NCI-H524 treated with DMSO at 0.1 percent for 48 hours (cell line): ENCODE data around the gene NTS.
A peak's percentile ranks its signal among the peaks of the same experiment; 100 is the strongest.

ENCODE experiments used
- DNase-seq: peaks from one replicate; lab custom pipeline; 2025; lab: John Stamatoyannopoulos, UW

NTS gene

GRCh38 chr12:85874031-85874461 is at the start of gene NTS:
TSS of gene NTS (plus strand) at chr12:85874295. CDS start at chr12:85874404, 109 bp downstream.
- no peak for DNase-seq

- DNase-seq, result no peak
Observed at GRCh38 chr12:85825746-85826145, 48.3 kb upstream of the NTS start.

GRCh38 chr12:85828576-85828975 is 45.5 kb upstream of the NTS start:
- DNase-seq, result no peak

- DNase-seq, result no peak
Observed at GRCh38 chr12:85829391-85829790, 44.7 kb upstream of the NTS start.

GRCh38 chr12:85831327-85831990 is 42.6 kb upstream of the NTS start:
- DNase-seq, result no peak

- DNase-seq, result no peak
Observed at GRCh38 chr12:85833579-85833978, 40.5 kb upstream of the NTS start.

GRCh38 chr12:85834378-85834777 is 39.7 kb upstream of the NTS start:
- DNase-seq, result no peak

- DNase-seq, result no peak
Observed at GRCh38 chr12:85835426-85836196, 38.5 kb upstream of the NTS start.

GRCh38 chr12:85836197-85837090 is 37.7 kb upstream of the NTS start, which contains the start of gene RASSF9:
TSS of gene RASSF9 (minus strand) at chr12:85836409. CDS start at chr12:85836201, 208 bp downstream.
- DNase-seq, result no peak

GRCh38 chr12:85843606-85844310 is 30.3 kb upstream of the NTS start:
- DNase-seq, result no peak

- DNase-seq, result no peak
Observed at GRCh38 chr12:85849344-85849743, 24.8 kb upstream of the NTS start.

- no peak for DNase-seq
Observed at GRCh38 chr12:85855305-85855704, 18.8 kb upstream of the NTS start.

GRCh38 chr12:85856966-85857365 is 17.1 kb upstream of the NTS start:
- DNase-seq, result no peak

GRCh38 chr12:85865890-85866289 is 8.2 kb upstream of the NTS start:
- DNase-seq, result peak; percentile 82

GRCh38 chr12:85866986-85867776 is 6.9 kb upstream of the NTS start:
- no peak for DNase-seq

- no peak for DNase-seq
Observed at GRCh38 chr12:85872497-85873091, 1.5 kb upstream of the NTS start.

- DNase-seq, result no peak
Observed at GRCh38 chr12:85877459-85877858, 3.4 kb downstream of the NTS start.

- no peak for DNase-seq
Observed at GRCh38 chr12:85883763-85884162, 9.7 kb downstream of the NTS start.

GRCh38 chr12:85894653-85895052 is 20.6 kb downstream of the NTS start:
- DNase-seq, result no peak

- DNase-seq, result no peak
Observed at GRCh38 chr12:85920324-85920947, 46.3 kb downstream of the NTS start.
